GM21447 (cell line): ENCODE data around the gene TMEM255B.

Source experiments
- ATAC-seq: cut with Tn5 transposase; IDR thresholded peaks from one replicate; pipeline ENCODE4 v1.9.1; 2021; ENCODE audit not compliant: unreplicated experiment

Gene TMEM255B

GRCh38 chr13:113801289-113801961 lies 42.4 kb downstream of the TMEM255B start:
- no peak for ATAC-seq

GRCh38 chr13:113802090-113802531 lies 43.1 kb downstream of the TMEM255B start:
- ATAC-seq = no peak

GRCh38 chr13:113802761-113803160 lies 43.7 kb downstream of the TMEM255B start:
- no peak for ATAC-seq

GRCh38 chr13:113803409-113804016 lies 44.5 kb downstream of the TMEM255B start:
- no peak for ATAC-seq

GRCh38 chr13:113804017-113804702 lies 45.1 kb downstream of the TMEM255B start:
- ATAC-seq = no peak

- no peak for ATAC-seq
These were observed 45.8 kb downstream of the TMEM255B start for GRCh38 chr13:113804703-113805430.

GRCh38 chr13:113805431-113806103 lies 46.5 kb downstream of the TMEM255B start:
- no peak for ATAC-seq

- ATAC-seq = no peak
These were observed 47.1 kb downstream of the TMEM255B start for GRCh38 chr13:113806104-113806471.

- no peak for ATAC-seq
These were observed 47.5 kb downstream of the TMEM255B start for GRCh38 chr13:113806526-113806925.

- no peak for ATAC-seq
These were observed 49.2 kb downstream of the TMEM255B start for GRCh38 chr13:113808058-113808834.

- ATAC-seq = no peak
These were observed 50.9 kb downstream of the TMEM255B start for GRCh38 chr13:113809934-113810333.

GRCh38 chr13:113810640-113811039 lies 51.6 kb downstream of the TMEM255B start:
- ATAC-seq = no peak

GRCh38 chr13:113811081-113811928 lies 52.3 kb downstream of the TMEM255B start:
- ATAC-seq = no peak

- no peak for ATAC-seq
These were observed 53.4 kb downstream of the TMEM255B start for GRCh38 chr13:113812178-113813040.

- ATAC-seq = no peak
These were observed 54.2 kb downstream of the TMEM255B start for GRCh38 chr13:113813070-113813748.

- no peak for ATAC-seq
These were observed 54.9 kb downstream of the TMEM255B start for GRCh38 chr13:113813749-113814434.

GRCh38 chr13:113814435-113814821 lies 55.4 kb downstream of the TMEM255B start:
- no peak for ATAC-seq
